Brain microvascular endothelial cell (primary cell): ENCODE data around the gene TMEM51.

Experiments
- DNase-seq: peaks from one replicate; pipeline ENCODE4 v3.0.0-alpha.2; 2020
- H3K27ac ChIP-seq: fragments of 250-450 bp; sonication (Bioruptor Pico); 2 replicates; pipeline ENCODE4 v1.5.1; 2020; ENCODE audit warnings: mild to moderate bottlenecking, moderate library complexity
- H3K27me3 ChIP-seq: fragments of 250-450 bp; sonication (Bioruptor Pico); replicated peaks from 2 replicates; pipeline ENCODE4 v1.5.1; 2020; ENCODE audit warnings: mild to moderate bottlenecking
- H3K36me3 ChIP-seq: fragments of 250-450 bp; sonication (Bioruptor Pico); replicated peaks from 2 replicates; pipeline ENCODE4 v1.5.1; 2020; ENCODE audit warnings: mild to moderate bottlenecking
- H3K4me3 ChIP-seq: 2 replicates; pipeline ENCODE4 v1.5.1; 2011; ENCODE audit warnings: low read depth, mild to moderate bottlenecking, control low read depth, low read length, moderate library complexity
- in situ Hi-C: cut with HindIII; loops from 2 replicates; pipeline ENCODE4 v1.10.0; 2017; ENCODE audit warnings: low sequenced_read_pairs, low pct_ligation_motif_present
- TF ChIP-seq, protein P1 (sequence below): IDR thresholded peaks from 2 replicates; pipeline ENCODE4 v1.5.1; 2011; ENCODE audit warnings: low read depth, mild to moderate bottlenecking, moderate library complexity, low read length, control low read depth, inconsistent platforms; ENCODE audit errors: missing control alignments

TMEM51 gene

DNA sequence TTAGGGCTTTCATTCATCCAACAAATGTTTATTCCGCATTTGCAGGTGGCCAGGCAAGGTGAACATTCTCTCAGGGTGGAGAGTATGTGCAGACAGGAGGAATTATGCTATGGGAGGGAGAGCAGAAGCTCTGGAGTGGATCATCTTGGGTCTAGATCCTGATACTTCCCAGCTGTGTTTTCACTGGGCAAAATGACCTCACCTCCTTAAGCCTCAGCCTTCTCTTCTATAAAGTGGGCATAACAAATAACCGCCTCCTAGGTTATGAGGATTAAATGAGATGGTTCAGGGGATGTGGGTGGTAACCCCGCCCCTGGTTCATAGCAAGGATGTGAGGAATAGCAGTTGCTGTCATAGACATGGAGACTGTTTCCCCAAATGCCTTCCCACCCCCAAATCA is 1.7 kb upstream of the TMEM51 start:
- no peaks in the 10 kb centered on the region for H3K27me3 ChIP-seq
- in situ Hi-C loops, result no loop called here
- H3K4me3 ChIP-seq, result no peak overlapping the region
- H3K27ac ChIP-seq, result no peak overlapping the region
- no peak for DNase-seq
- TF ChIP-seq, protein P1, sequence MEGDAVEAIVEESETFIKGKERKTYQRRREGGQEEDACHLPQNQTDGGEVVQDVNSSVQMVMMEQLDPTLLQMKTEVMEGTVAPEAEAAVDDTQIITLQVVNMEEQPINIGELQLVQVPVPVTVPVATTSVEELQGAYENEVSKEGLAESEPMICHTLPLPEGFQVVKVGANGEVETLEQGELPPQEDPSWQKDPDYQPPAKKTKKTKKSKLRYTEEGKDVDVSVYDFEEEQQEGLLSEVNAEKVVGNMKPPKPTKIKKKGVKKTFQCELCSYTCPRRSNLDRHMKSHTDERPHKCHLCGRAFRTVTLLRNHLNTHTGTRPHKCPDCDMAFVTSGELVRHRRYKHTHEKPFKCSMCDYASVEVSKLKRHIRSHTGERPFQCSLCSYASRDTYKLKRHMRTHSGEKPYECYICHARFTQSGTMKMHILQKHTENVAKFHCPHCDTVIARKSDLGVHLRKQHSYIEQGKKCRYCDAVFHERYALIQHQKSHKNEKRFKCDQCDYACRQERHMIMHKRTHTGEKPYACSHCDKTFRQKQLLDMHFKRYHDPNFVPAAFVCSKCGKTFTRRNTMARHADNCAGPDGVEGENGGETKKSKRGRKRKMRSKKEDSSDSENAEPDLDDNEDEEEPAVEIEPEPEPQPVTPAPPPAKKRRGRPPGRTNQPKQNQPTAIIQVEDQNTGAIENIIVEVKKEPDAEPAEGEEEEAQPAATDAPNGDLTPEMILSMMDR, result no peak
- H3K36me3 ChIP-seq, result no peaks in the 10 kb centered on the region

DNA sequence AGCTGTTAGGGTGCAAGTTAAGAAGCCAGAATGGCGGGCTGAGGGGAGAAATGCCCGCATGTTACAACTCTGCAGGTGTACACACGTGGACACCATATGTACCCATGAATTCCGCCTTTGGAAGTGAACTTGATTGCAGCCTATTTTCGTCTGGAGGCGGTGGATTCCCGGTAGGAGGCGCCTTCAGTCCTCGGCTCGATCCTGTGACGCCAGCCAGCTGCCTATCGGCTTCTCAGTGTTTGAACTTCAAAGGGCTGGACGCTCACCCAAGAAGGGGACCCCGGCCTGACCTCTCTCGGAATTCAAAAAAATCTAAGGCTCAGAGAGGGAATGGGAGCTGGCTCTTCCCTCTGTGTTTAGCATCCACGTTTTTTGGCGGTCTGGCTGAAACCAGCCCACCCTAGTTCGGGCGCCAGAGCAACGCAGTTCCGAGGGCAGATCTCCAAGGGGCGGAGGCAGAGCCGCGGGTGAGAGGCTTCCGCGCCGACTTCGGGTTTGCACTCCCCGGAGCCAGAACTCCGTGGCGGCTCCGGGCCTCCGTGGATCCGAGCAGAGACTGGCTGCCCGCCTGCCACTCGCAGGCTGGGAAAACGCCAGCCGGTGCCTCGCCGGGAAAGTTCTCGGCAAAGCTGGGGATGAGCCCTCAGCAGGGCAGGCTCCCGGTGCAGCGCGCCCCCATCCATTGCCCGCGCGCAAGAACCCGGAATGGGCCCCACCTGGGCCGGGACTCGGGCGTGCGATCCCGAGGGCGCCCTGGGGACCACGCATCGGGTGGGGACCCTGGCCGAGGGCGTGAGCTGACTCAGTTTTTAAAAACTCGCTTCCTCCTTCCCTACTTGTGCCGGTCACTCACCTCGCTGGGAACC is 996 bp upstream of the TMEM51 start:
- in situ Hi-C loops, result no loop called here
- DNase-seq, result peak; percentile 88
- TF ChIP-seq, protein P1, result peak; percentile 88
- Histone ChIP-seq H3K4me3 (peak overlapping the region; percentile 60), H3K27ac (peak overlapping the region; percentile 29), H3K27me3 (no peaks in the 10 kb centered on the region), H3K36me3 (no peaks in the 10 kb centered on the region)

DNA sequence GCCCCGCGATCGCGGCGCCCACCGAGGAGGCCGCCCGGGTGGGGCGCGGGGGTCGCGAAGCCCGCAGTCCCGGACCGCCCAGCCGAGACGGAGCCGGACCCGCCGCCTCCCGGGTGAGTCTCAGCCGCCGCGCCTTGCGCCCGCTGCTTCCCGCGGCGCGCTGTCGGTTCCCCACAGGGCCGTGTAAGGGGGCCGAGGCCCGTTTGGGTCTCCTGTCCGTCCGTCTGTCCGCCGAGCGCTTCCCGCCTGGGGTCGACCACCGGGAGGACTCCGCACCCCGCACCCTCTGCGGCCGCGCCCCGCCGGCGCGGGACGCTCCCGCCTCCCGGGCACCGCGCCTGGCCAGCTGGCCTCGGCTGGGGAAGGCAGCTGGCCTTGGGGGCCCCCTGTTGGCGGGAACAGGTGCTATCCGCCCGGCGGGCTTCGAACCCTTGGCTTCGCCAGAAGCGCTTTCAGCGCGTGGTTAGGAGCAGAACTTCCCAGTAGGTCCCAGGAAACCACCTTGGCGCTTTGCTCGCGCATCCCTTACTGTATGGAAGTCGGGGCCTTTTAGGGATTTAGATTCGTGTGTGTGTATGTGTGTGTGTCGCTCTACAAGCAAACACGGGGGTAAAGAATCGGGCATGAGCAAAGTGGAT is 414 bp downstream of the TMEM51 start:
- TF ChIP-seq, protein P1, result peak; percentile 71
- H3K27ac ChIP-seq, result peak overlapping the region; percentile 38
- H3K4me3 ChIP-seq, result peak overlapping the region; percentile 60
- in situ Hi-C loops, result no loop called here
- no peaks in the 10 kb centered on the region for H3K36me3 ChIP-seq
- H3K27me3 ChIP-seq, result no peaks in the 10 kb centered on the region
- DNase-seq, result peak; percentile 32

DNA sequence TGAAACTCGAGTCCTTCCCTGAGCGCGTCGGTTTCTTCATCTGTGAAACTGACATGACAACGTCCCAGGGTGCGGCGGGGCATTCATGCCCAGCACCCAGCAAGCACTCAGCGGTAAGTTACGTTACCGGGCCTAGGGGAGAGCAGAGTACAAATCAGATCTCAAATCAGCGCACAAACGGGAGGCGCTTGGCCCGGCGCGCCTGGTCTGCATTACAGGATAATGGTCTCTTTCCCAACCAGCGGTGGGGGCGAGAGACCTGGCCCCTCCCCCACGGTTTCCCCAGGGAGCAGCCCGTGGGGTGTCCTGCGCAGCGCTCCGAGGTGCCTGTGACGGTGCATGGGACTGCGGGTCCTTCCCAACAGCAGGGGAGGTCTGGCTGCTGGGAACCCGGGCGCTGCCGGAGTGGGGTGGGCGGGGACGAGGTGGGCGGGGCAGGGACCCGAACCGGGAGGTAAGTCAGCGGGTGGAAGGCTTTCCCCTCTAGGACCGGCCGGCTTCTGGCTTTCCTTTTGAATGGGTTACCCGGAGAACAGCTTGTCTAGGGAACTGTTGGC is 1.0 kb downstream of the TMEM51 start:
- Histone ChIP-seq H3K27ac (no peak overlapping the region), H3K36me3 (no peaks in the 10 kb centered on the region), H3K27me3 (no peaks in the 10 kb centered on the region), H3K4me3 (peak overlapping the region; percentile 60)
- in situ Hi-C loops, result no loop called here
- TF ChIP-seq, protein P1, result no peak
- DNase-seq, result peak; percentile 22

DNA sequence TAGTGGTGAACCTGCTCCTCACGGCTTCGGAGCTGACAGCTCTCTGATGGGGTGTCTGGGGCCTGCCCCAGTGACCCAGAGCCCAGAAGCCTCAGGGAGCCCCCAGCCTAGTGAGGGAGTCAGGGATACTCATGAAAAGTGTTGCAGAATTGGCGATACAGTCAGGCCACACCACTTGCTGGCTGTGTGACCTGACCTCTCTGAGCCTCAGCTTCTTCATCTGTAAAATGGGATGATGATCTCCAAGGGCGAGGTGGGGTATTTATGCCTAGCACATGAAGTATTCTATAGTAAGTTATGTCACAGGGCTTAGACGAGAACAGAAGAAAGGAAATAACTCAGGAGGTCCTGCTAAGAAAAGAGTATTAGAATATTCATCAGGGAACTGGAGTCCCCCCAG is 1.6 kb downstream of the TMEM51 start:
- DNase-seq, result no peak
- TF ChIP-seq, protein P1, result no peak
- Histone ChIP-seq H3K27me3 (no peaks in the 10 kb centered on the region), H3K27ac (no peak overlapping the region), H3K4me3 (no peak overlapping the region), H3K36me3 (no peaks in the 10 kb centered on the region)
- in situ Hi-C loops, result no loop called here
